H1 (cell line): ENCODE data around the gene TMEM114. TPM values are rescaled to one million over a fixed set of nuclear protein-coding genes. Genes with fewer than 3 reads are reported as not detected.

Experiments
- CTCF ChIA-PET: fragments of 300-600 bp; sonication (Branson Sonifier 250); formaldehyde crosslinking; loops from one replicate; lab custom pipeline; 2021; ENCODE audit not compliant: partially characterized antibody; lab: Charles Lee
- POLR2A ChIA-PET: fragments of 300-600 bp; sonication (Branson Sonifier 250); formaldehyde crosslinking; loops from one replicate; lab custom pipeline; 2021; ENCODE audit warnings: inconsistent platforms; ENCODE audit not compliant: partially characterized antibody; lab: Charles Lee
- DNase-seq, 2 experiments: peaks; one replicate each; pipeline versions ENCODE4 v3.0.0 to v3.0.0-alpha.2; 2010 to 2022; ENCODE audit warnings: low spot score in 2 of 2, low read depth in 1 of 2, mixed read lengths in 1 of 2
- FAIRE-seq: peaks from 2 replicates; lab custom pipeline; 2011; peaks lifted over from hg19 to GRCh38; lab: Jason Lieb, UNC
- H2AFZ ChIP-seq: 2 replicates; pipeline ENCODE4 v1.8.1; 2012; ENCODE audit warnings: low read length, inconsistent platforms
- H2AK5ac ChIP-seq: 2 replicates; pipeline ENCODE4 v1.6.1; 2013; ENCODE audit warnings: low read depth, low read length
- H2BK120ac ChIP-seq: replicated peaks from 2 replicates; pipeline ENCODE3; 2013; ENCODE audit warnings: low read depth, low read length, inconsistent platforms
- H2BK12ac ChIP-seq: 2 replicates; pipeline ENCODE4 v1.6.1; 2013; ENCODE audit warnings: low read depth, low read length
- H2BK15ac ChIP-seq: 2 replicates; pipeline ENCODE4 v1.6.1; 2013; ENCODE audit warnings: low read length
- H2BK20ac ChIP-seq: 2 replicates; pipeline ENCODE4 v1.6.1; 2013; ENCODE audit warnings: low read length
- H2BK5ac ChIP-seq: 2 replicates; pipeline ENCODE4 v1.6.1; 2013; ENCODE audit warnings: low read depth, low read length
- H3K14ac ChIP-seq: 2 replicates; pipeline ENCODE4 v1.6.1; 2013; ENCODE audit warnings: inconsistent platforms; ENCODE audit not compliant: insufficient read length
- H3K18ac ChIP-seq: 2 replicates; pipeline ENCODE4 v1.6.1; 2013; ENCODE audit warnings: low read length; ENCODE audit errors: extremely low read depth
- H3K23ac ChIP-seq: 2 replicates; pipeline ENCODE4 v1.6.1; 2013; ENCODE audit warnings: inconsistent platforms; ENCODE audit not compliant: insufficient read length
- H3K23me2 ChIP-seq: 2 replicates; pipeline ENCODE4 v1.6.1; 2013; ENCODE audit warnings: low read depth, low read length
- H3K27ac ChIP-seq: 2 replicates; pipeline ENCODE4 v1.6.1; 2011; ENCODE audit warnings: low read depth, low read length, inconsistent platforms
- H3K27me3 ChIP-seq, 4 experiments: replicated peaks in 1 of 4; 1 replicate in 1 of 4; 2 replicates in 3 of 4; pipeline versions ENCODE4 v1.6.1 to v1.8.1; 2011 to 2013; ENCODE audit warnings: low read length in 3 of 4, mild to moderate bottlenecking in 3 of 4, inconsistent platforms in 2 of 4, mixed read lengths in 2 of 4, moderate library complexity in 1 of 4; ENCODE audit not compliant: control insufficient read depth in 3 of 4, insufficient read depth in 3 of 4; ENCODE audit errors: extremely low read depth in 1 of 4
- H3K36me3 ChIP-seq, 4 experiments: 2 replicates each; pipeline versions ENCODE4 v1.6.1 to v1.8.1; 2011 to 2013; ENCODE audit warnings: mild to moderate bottlenecking in 4 of 4, low read length in 3 of 4, moderate library complexity in 2 of 4, control low read depth in 1 of 4, inconsistent platforms in 1 of 4; ENCODE audit not compliant: insufficient read depth in 4 of 4, control insufficient read depth in 2 of 4
- H3K4ac ChIP-seq: replicated peaks from 2 replicates; pipeline ENCODE3; 2013; ENCODE audit warnings: low read length, low read depth, mixed read lengths, inconsistent platforms; ENCODE audit not compliant: insufficient read length
- H3K4me1 ChIP-seq, 4 experiments: replicated peaks in 1 of 4; 1 replicate in 1 of 4; 2 replicates in 3 of 4; pipeline versions ENCODE4 v1.6.1 to v1.8.1; 2011 to 2013; ENCODE audit warnings: low read length in 3 of 4, inconsistent platforms in 2 of 4, mixed read lengths in 1 of 4; ENCODE audit not compliant: insufficient read depth in 4 of 4, control insufficient read depth in 3 of 4
- H3K4me2 ChIP-seq, 2 experiments: 2 replicates each; pipeline versions ENCODE4 v1.6.1 to v1.8.1; 2011 to 2013; ENCODE audit warnings: low read depth in 2 of 2, low read length in 2 of 2, control low read depth in 1 of 2, inconsistent platforms in 1 of 2, mild to moderate bottlenecking in 1 of 2; ENCODE audit not compliant: insufficient read depth in 1 of 2
- H3K4me3 ChIP-seq, 4 experiments: fragments of 200-600, 300-600 bp in 1 of 4; sonication (generic), shearing (Covaris generic), sonication (Bioruptor Twin) in 1 of 4; 2 replicates each; pipeline versions ENCODE4 v1.5.1 to v1.8.1; 2011 to 2016; ENCODE audit warnings: low read length in 4 of 4, low read depth in 3 of 4, control low read depth in 2 of 4, inconsistent platforms in 2 of 4, mild to moderate bottlenecking in 2 of 4, mixed read lengths in 1 of 4, moderate library complexity in 1 of 4; ENCODE audit not compliant: insufficient read depth in 2 of 4; ENCODE audit errors: extremely low read depth in 1 of 4
- H3K56ac ChIP-seq: replicated peaks from 2 replicates; pipeline ENCODE3; 2013; ENCODE audit warnings: low read depth, mild to moderate bottlenecking, mixed read lengths, low read length, inconsistent platforms; ENCODE audit not compliant: insufficient read length
- H3K79me1 ChIP-seq: 2 replicates; pipeline ENCODE4 v1.6.1; 2013; ENCODE audit warnings: low read depth, low read length, control low read depth
- H3K79me2 ChIP-seq, 2 experiments: 2 replicates each; pipeline versions ENCODE4 v1.6.1 to v1.8.1; 2012 to 2013; ENCODE audit warnings: low read length in 2 of 2, mild to moderate bottlenecking in 2 of 2, inconsistent platforms in 1 of 2; ENCODE audit not compliant: insufficient read depth in 2 of 2, control insufficient read depth in 1 of 2
- H3K9ac ChIP-seq, 4 experiments: replicated peaks in 1 of 4; 1 replicate in 1 of 4; 2 replicates in 3 of 4; pipeline versions ENCODE4 v1.6.1 to v1.8.1; 2011 to 2013; ENCODE audit warnings: low read depth in 3 of 4, low read length in 3 of 4, control low read depth in 2 of 4, mild to moderate bottlenecking in 2 of 4, moderate library complexity in 2 of 4, inconsistent platforms in 1 of 4; ENCODE audit errors: extremely low read depth in 1 of 4
- H3K9me3 ChIP-seq, 2 experiments: 2 replicates each; pipeline versions ENCODE4 v1.6.1 to v1.8.1; 2012 to 2013; ENCODE audit warnings: mild to moderate bottlenecking in 2 of 2, moderate library complexity in 2 of 2, control low read depth in 1 of 2, inconsistent platforms in 1 of 2, low read depth in 1 of 2, low read length in 1 of 2, mixed read lengths in 1 of 2; ENCODE audit not compliant: insufficient read depth in 2 of 2
- H4K20me1 ChIP-seq, 2 experiments: replicated peaks in 1 of 2; 2 replicates each; pipeline versions ENCODE3 to v1.8.1; 2011 to 2013; ENCODE audit warnings: inconsistent platforms in 2 of 2, low read length in 2 of 2, mild to moderate bottlenecking in 1 of 2; ENCODE audit not compliant: insufficient read depth in 2 of 2, control insufficient read depth in 1 of 2
- H4K5ac ChIP-seq: 2 replicates; pipeline ENCODE4 v1.6.1; 2013; ENCODE audit warnings: low read length, low read depth, mixed read lengths, inconsistent platforms; ENCODE audit not compliant: insufficient read length
- H4K8ac ChIP-seq: 2 replicates; pipeline ENCODE4 v1.8.0; 2013; ENCODE audit warnings: mild to moderate bottlenecking, moderate library complexity, low read length, inconsistent platforms; ENCODE audit not compliant: insufficient read depth; ENCODE audit errors: extremely low read depth
- H4K91ac ChIP-seq: replicated peaks from 2 replicates; pipeline ENCODE3; 2013; ENCODE audit warnings: low read length, mixed read lengths, inconsistent platforms; ENCODE audit not compliant: insufficient read length
- ASH2L ChIP-seq: fragments of 200-600, 300-600 bp; sonication (generic); IDR thresholded peaks from one replicate; pipeline ENCODE4 v1.7.1; 2017; ENCODE audit warnings: low read length
- CHD2 ChIP-seq: IDR thresholded peaks from 2 replicates; pipeline ENCODE4 v1.6.1; 2012; ENCODE audit warnings: low read length, improper control_type of control experiment
- CTBP2 ChIP-seq: IDR thresholded peaks from 2 replicates; pipeline ENCODE4 v1.7.0; 2011; ENCODE audit warnings: borderline replicate concordance, mild to moderate bottlenecking, moderate library complexity, mixed read lengths, low read length; ENCODE audit not compliant: insufficient read depth, insufficient read length
- EGR1 ChIP-seq: IDR thresholded peaks from 2 replicates; pipeline ENCODE4 v1.6.1; 2011; ENCODE audit warnings: low read depth, low read length, borderline replicate concordance
- FOSL1 ChIP-seq: IDR thresholded peaks from 2 replicates; pipeline ENCODE4 v1.6.1; 2011; ENCODE audit warnings: mild to moderate bottlenecking, low read depth, low read length, moderate library complexity; ENCODE audit not compliant: insufficient read depth
- KDM4A ChIP-seq: IDR thresholded peaks from one replicate; pipeline ENCODE4 v1.7.1; 2012; ENCODE audit warnings: low read depth, mild to moderate bottlenecking, moderate library complexity, low read length, inconsistent platforms; ENCODE audit not compliant: severe bottlenecking
- KDM5A ChIP-seq: fragments of 200-600 bp; IDR thresholded peaks from 2 replicates; pipeline ENCODE4 v1.7.1; 2012; ENCODE audit warnings: mild to moderate bottlenecking, low read length, inconsistent platforms, mixed read lengths
- RAD21 ChIP-seq, 2 experiments: IDR thresholded peaks in 1 of 2; conservative IDR thresholded peaks in 1 of 2; 2 replicates each; pipeline ENCODE4 v1.6.1; 2011; ENCODE audit warnings: low read depth in 2 of 2, low read length in 2 of 2, improper control_type of control experiment in 1 of 2, inconsistent platforms in 1 of 2, mild to moderate bottlenecking in 1 of 2, moderate library complexity in 1 of 2
- RBBP5 ChIP-seq: IDR thresholded peaks from 2 replicates; pipeline ENCODE4 v1.7.1; 2012; ENCODE audit warnings: low read depth, mild to moderate bottlenecking, inconsistent platforms, low read length, moderate library complexity, borderline replicate concordance
- RXRA ChIP-seq: IDR thresholded peaks from 2 replicates; pipeline ENCODE4 v1.6.1; 2011; ENCODE audit warnings: low read depth, mild to moderate bottlenecking, low read length, moderate library complexity; ENCODE audit not compliant: insufficient read depth
- SAP30 ChIP-seq: fragments of 300-600 bp; sonication (generic); IDR thresholded peaks from 2 replicates; pipeline ENCODE4 v1.7.1; 2012; ENCODE audit warnings: low read length, moderate library complexity, mild to moderate bottlenecking, inconsistent platforms; ENCODE audit not compliant: insufficient read depth, insufficient replicate concordance
- SUZ12 ChIP-seq: fragments of 200-600 bp; sonication (generic); IDR thresholded peaks from 2 replicates; pipeline ENCODE4 v1.6.1; 2012; ENCODE audit warnings: mild to moderate bottlenecking, inconsistent platforms, low read length, moderate library complexity, mixed read lengths
- TCF12 ChIP-seq: IDR thresholded peaks from 2 replicates; pipeline ENCODE4 v1.6.1; 2011; ENCODE audit warnings: low read depth, mild to moderate bottlenecking, low read length
- WGBS, 2 experiments: shearing (Covaris generic) in 1 of 2; methylation state at CpG; one replicate each; pipeline versions ENCODE4 v1.1.6 to v1.1.7; 2013 to 2015; ENCODE audit warnings: low lambda C conversion rate in 2 of 2, mixed read lengths in 2 of 2, inconsistent platforms in 1 of 2, low coverage in 1 of 2, missing lambda C conversion rate in 1 of 2; ENCODE audit not compliant: insufficient replicate concordance in 2 of 2, insufficient coverage in 1 of 2, insufficient read length in 1 of 2; ENCODE audit errors: extremely low coverage in 1 of 2, missing lambda C conversion rate in 1 of 2; 5-methylcytosine and 5-hydroxymethylcytosine counted together
- polyA plus RNA-seq, 7 experiments: library from polyadenylated mRNA; depleted of rRNA in 3 of 7; stranded (reverse) in 5 of 7; unstranded in 2 of 7; fragments of >200 nt in 5 of 7; fragments of 200-250 nt in 2 of 7; gene quantifications; 1 replicate in 5 of 7; 2 replicates in 1 of 7; 4 replicates in 1 of 7; pipeline versions ENCODE4 v1.2.1 to v1.2.3, GENCODE V29; 2011 to 2013; ENCODE audit warnings: missing spikeins in 2 of 7, mixed read lengths in 2 of 7
- total RNA-seq: library from RNA; stranded (reverse); fragmentation: NEBNext Ultra II Directional; extraction: Animal tissue kit (Norgen Biotek cat#: 25700); gene quantifications from 2 replicates; pipeline ENCODE4 v1.2.1, GENCODE V29; 2021

TMEM114 gene
- total and polyA plus RNA-seq, 2 of the 8 experiments (the other 6 are each of a cell fraction or from before 2014, with no cell fraction given): 1.6 to 2.9 TPM

DNA sequence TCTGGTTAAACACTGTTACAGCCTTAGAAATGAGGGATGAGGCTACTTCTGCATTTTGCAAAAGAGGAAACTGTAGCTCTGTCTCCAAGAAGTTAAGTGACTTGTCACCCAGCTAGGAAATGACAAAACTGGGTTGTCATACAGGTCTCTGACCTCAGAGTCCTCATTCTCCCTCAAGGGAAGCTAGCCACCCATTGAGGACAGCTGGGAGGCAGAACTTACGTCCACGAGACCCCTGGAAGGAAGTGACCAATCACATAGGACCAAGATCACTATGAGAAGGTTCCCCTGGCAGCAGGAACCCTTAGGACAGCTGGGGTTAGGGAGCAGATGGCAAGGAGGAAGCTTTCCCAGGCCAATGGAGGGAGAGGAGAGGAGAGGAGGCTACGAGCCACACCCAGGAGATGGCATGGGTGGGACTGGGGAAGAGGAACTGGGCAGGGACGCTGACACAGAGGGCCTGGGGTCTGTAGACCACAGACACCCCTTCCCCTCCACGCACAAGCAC, 42.4 kb upstream of the TMEM114 start:
- Histone ChIP-seq H3K9me3 (no peaks in the 10 kb centered on the region), H2BK20ac (no peak overlapping the region), H2BK15ac (no peak overlapping the region), H3K4ac (no peak overlapping the region), H4K20me1 (peaks cover 4 to 26% of the 10 kb centered on the region in 2 experiments), H3K36me3 (peaks cover 30 to 72% (median 60%) of the 10 kb centered on the region in 4 experiments), H4K8ac (no peak overlapping the region), H3K4me3 (no peak overlapping the region), H3K79me2 (no peaks in the 10 kb centered on the region), H3K27me3 (no peaks in the 10 kb centered on the region), H4K5ac (no peak overlapping the region), H2BK5ac (no peak overlapping the region), H3K79me1 (peaks cover 6% of the 10 kb centered on the region), H3K56ac (no peak overlapping the region), H2BK120ac (no peak overlapping the region), H3K4me1 (no peaks in the 10 kb centered on the region), H3K9ac (no peak overlapping the region; a peak in 1 of 7 replicates), H3K23ac (no peak overlapping the region), H3K27ac (no peak overlapping the region), H2AFZ (no peak overlapping the region), H3K14ac (no peak overlapping the region), H2AK5ac (no peak overlapping the region), H2BK12ac (no peak overlapping the region), H3K23me2 (no peaks in the 10 kb centered on the region; the same call in 1 of the 2 replicates), H3K4me2 (no peak overlapping the region), H3K18ac (no peak overlapping the region), H4K91ac (no peak overlapping the region)
- CTCF ChIA-PET: interaction anchor here (1.3 to 24.1 kb wide), 5 partner anchors 9 to 61 kb away, joined by 4 to 416 read pairs (median 6); no protein-coding TSS in a partner anchor
- DNase-seq (no peak), FAIRE-seq (no peak)
- POLR2A ChIA-PET: interaction anchor here (0.6 to 3.9 kb wide), 6 partner anchors 10 to 678 kb away, joined by 3 to 23 read pairs (median 4); partner anchors contain the start of gene METTL22
- 74% methylated on average over 5 of the region's 5 CpGs; no CpG with 5 or more reads in 1 of the 2 experiments for WGBS, 2 experiments
- no peak for TF ChIP-seq RAD21 (IDR thresholded peaks at IDR 0.05 in 1 of 2, conservative IDR thresholded peaks at IDR 0.05 in 1 of 2; ENCODE audit: low read depth in 2 of 2, low read length in 2 of 2)
- no peak for TF ChIP-seq SUZ12
- TF ChIP-seq CHD2: no peak
- no peak for TF ChIP-seq TCF12
- no peak for TF ChIP-seq RBBP5
- TF ChIP-seq RXRA: no peak
- no peak for TF ChIP-seq EGR1
- TF ChIP-seq CTBP2: no peak
- TF ChIP-seq ASH2L: no peak
- TF ChIP-seq KDM4A: no peak
- TF ChIP-seq SAP30: no peak
- no peak for TF ChIP-seq FOSL1
- no peak for TF ChIP-seq KDM5A
